Esophagus squamous epithelium (tissue), 4 donors: Measurements from ENCODE around the gene CRYBA4.

ENCODE experiments used
- POLR2A ChIP-seq, 4 donors: fragments of 450-650 bp; IDR thresholded peaks; one replicate each; pipeline ENCODE4 v1.6.1; 2017; ENCODE audit warnings: antibody characterized with exemption in 4 of 4, mild to moderate bottlenecking in 4 of 4, moderate library complexity in 3 of 4
- TF ChIP-seq, protein P1 (sequence below), 6 experiments: fragments of 450-650 bp in 4 of 6; fragments of 200-600 bp in 2 of 6; sonication (generic) in 2 of 6; IDR thresholded peaks; one replicate each; pipeline ENCODE4 v1.5.1; 2016 to 2019; ENCODE audit warnings: antibody characterized with exemption in 6 of 6, mild to moderate bottlenecking in 4 of 6, moderate library complexity in 4 of 6

DNA sequence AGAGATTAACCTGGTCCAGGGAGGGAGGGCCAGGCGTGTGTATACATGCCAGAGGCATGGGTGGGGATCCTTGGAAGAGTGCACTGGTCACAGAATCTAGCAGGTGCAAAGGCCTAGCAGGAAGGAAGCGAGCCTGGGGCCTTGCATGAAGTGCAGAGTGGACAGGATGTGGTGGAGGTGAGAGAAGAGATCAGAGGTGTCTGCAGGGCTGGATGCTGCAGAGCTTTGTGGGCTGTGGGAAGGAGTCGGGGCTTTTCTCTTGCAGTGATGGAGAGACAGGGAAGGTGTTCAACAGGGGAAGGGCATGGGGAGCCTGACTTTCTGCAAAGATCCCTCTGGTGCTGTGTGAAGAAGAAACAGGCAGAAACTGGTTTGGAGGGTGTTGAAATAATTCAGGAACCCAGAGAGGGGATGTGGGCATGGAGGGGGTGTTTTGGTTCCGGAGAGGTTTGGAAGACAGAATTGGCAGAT is 29.3 kb upstream of the CRYBA4 start:
- TF ChIP-seq, protein P1, sequence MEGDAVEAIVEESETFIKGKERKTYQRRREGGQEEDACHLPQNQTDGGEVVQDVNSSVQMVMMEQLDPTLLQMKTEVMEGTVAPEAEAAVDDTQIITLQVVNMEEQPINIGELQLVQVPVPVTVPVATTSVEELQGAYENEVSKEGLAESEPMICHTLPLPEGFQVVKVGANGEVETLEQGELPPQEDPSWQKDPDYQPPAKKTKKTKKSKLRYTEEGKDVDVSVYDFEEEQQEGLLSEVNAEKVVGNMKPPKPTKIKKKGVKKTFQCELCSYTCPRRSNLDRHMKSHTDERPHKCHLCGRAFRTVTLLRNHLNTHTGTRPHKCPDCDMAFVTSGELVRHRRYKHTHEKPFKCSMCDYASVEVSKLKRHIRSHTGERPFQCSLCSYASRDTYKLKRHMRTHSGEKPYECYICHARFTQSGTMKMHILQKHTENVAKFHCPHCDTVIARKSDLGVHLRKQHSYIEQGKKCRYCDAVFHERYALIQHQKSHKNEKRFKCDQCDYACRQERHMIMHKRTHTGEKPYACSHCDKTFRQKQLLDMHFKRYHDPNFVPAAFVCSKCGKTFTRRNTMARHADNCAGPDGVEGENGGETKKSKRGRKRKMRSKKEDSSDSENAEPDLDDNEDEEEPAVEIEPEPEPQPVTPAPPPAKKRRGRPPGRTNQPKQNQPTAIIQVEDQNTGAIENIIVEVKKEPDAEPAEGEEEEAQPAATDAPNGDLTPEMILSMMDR (IDR thresholded peaks at IDR 0.05): no peak
- no peak for TF ChIP-seq POLR2A (IDR thresholded peaks at IDR 0.05)
